HG02759 (cell line): ENCODE results near the gene FHIT.

Source experiments
- ATAC-seq: cut with Tn5 transposase; IDR thresholded peaks from one replicate; pipeline ENCODE4 v1.9.1; 2021; ENCODE audit warnings: mild to moderate bottlenecking, moderate library complexity; ENCODE audit not compliant: unreplicated experiment

FHIT gene

GRCh38 chr3:60036803-60037202, 1214.4 kb downstream of the FHIT start:
- ATAC-seq, result no peak

GRCh38 chr3:60033901-60034453, 1217.3 kb downstream of the FHIT start:
- ATAC-seq, result no peak

- no peak for ATAC-seq
Observed at GRCh38 chr3:60030982-60031381, 1220.3 kb downstream of the FHIT start.

GRCh38 chr3:60028233-60028632, 1223.0 kb downstream of the FHIT start:
- no peak for ATAC-seq

- no peak for ATAC-seq
Observed at GRCh38 chr3:60027335-60027734, 1223.9 kb downstream of the FHIT start.

GRCh38 chr3:60025096-60026050, 1225.9 kb downstream of the FHIT start:
- ATAC-seq, result no peak

GRCh38 chr3:60024400-60024799, 1226.9 kb downstream of the FHIT start:
- ATAC-seq, result no peak

- no peak for ATAC-seq
Observed at GRCh38 chr3:60023189-60023588, 1228.1 kb downstream of the FHIT start.

GRCh38 chr3:60017631-60018030, 1233.6 kb downstream of the FHIT start:
- ATAC-seq, result no peak

GRCh38 chr3:60015032-60015705, 1236.1 kb downstream of the FHIT start:
- no peak for ATAC-seq

- ATAC-seq, result no peak
Observed at GRCh38 chr3:60013241-60013640, 1238.0 kb downstream of the FHIT start.

GRCh38 chr3:60011218-60011617, 1240.0 kb downstream of the FHIT start:
- no peak for ATAC-seq

- ATAC-seq, result peak; percentile 52
Observed at GRCh38 chr3:60010781-60011180, 1240.5 kb downstream of the FHIT start.

- ATAC-seq, result no peak
Observed at GRCh38 chr3:60009931-60010478, 1241.2 kb downstream of the FHIT start.

GRCh38 chr3:60001369-60001768, 1249.9 kb downstream of the FHIT start:
- ATAC-seq, result no peak

GRCh38 chr3:60000311-60001105, 1250.7 kb downstream of the FHIT start:
- ATAC-seq, result no peak

- ATAC-seq, result no peak
Observed at GRCh38 chr3:59998058-59998457, 1253.2 kb downstream of the FHIT start.

GRCh38 chr3:59997583-59997982, 1253.7 kb downstream of the FHIT start:
- ATAC-seq, result no peak

GRCh38 chr3:59996056-59996455, 1255.2 kb downstream of the FHIT start:
- ATAC-seq, result no peak

- no peak for ATAC-seq
Observed at GRCh38 chr3:59995563-59995962, 1255.7 kb downstream of the FHIT start.
